CD4-positive, alpha-beta T cell treated with Interleukin-10 for 1 hour (primary cell): Measurements from ENCODE around the gene MTHFD1.
"Not testable (repeated sequence)": the region's sequence is repeated elsewhere in the genome, so short reads cannot be mapped to it uniquely, and the experiment has no call there.

Source experiments
- DNase-seq: peaks from one replicate; pipeline ENCODE4 v3.0.0-alpha.2; 2020

Gene MTHFD1

DNA sequence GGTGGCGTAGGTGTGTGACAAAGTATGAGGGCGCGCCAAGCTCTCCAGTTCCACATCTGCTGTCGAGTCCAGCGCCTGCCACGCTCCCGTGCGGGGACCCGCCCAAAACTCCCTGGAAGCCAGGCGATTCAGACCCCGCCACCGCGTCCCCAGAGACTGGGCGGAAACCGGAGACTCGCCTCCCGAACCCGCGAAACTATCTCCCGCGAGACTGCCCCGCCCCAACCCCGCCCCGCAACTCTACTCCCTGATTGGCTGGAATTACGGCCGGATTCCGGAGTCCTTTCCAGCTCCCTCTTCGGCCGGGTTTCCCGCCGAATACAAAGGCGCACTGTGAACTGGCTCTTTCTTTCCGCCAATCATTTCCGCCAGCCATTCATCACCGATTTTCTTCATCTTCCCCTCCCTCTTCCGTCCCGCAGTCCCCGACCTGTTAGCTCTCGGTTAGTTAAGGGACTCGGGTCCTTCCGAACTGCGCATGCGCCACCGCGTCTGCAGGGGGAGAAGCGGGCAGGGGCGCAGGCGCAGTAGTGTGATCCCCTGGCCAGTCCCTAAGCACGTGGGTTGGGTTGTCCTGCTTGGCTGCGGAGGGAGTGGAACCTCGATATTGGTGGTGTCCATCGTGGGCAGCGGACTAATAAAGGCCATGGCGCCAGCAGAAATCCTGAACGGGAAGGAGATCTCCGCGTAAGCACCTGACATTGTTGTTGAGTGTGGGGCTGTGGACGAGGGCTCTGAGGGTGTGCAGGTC is at the start of gene MTHFD1:
Gene MTHFD1, plus strand, starts transcription at position 572 of the 751 bp plus-strand sequence. Its CDS starts 75 bp downstream, at position 647.
- peak; percentile 96 for DNase-seq

GRCh38 chr14:64338616-64339316 is 49.4 kb upstream of the MTHFD1 start:
- peak; percentile 92 for DNase-seq

DNA sequence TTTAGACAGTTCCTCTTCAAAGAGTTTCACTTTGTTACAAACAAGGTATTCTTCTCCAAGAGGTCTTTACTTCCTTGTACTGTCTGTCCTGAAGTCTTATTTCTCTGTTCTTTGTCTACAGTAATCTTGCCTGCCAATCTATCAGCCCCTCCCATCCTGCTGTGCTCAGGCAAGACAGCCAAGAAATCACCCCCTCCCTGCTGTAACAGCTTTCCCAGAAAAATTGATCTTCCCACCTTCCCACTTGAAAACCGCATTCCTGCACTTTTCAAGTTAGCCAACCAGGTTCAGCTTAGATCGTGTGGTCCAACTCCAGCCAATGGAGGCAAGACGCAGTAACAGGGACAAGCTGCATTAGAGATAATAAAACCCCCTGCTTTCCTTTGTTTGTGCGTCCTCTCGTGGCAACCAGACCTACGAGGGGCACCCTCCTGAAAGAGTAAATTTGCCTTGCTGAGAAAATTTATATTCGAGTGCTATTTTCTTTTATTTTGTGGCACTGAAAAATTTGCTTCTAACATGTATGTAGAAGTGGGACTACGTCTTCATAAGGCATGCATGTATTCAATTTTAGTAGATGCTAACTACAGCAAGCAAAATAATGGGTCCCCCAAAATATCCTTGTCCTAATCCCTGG is 47.5 kb upstream of the MTHFD1 start:
- no peak for DNase-seq

DNA sequence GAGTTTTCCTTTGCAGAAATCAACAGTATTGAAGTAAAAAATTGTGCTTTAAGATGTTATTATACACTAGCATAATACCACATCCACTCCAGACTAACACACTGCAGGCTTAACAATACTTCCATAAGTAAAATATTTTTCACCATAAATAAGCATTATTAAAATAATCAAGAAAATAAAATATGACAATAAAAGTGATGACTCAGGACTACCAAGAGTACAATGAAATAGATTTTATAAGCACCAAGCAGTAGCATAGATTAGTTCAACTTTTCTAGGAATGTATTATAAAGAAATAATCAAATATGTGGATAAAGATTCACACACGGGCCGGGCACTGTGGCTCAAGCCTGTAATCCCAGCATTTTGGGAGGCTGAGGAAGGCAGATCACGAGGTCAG is 40.4 kb upstream of the MTHFD1 start:
- DNase-seq, result no peak

- DNase-seq, result no peak
These were observed 38.2 kb upstream of the MTHFD1 start for GRCh38 chr14:64349741-64350490.

GRCh38 chr14:64363265-64363846 is 24.8 kb upstream of the MTHFD1 start:
- no peak for DNase-seq

DNA sequence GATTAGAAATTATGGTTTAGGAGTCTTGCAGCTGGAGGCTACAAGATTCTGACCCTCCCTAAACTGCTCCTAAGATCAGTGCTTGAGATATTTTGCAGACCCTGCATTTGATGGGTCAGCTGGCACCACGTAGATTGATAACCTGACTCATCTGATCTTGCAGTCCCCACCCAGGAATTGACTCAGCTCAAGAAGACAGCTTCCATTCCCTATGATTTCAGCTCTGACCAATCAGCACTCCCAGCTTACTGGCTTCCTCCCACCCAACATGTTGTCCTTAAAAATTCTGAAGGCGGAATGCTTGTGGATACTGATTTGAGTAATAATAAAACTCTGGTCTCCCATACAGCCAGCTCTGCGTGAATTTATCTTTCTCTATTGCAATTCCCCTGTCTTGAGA is 23.2 kb upstream of the MTHFD1 start:
- DNase-seq, result no peak

- DNase-seq, result not testable (repeated sequence)
These were observed 22.7 kb upstream of the MTHFD1 start for GRCh38 chr14:64365358-64365889.

DNA sequence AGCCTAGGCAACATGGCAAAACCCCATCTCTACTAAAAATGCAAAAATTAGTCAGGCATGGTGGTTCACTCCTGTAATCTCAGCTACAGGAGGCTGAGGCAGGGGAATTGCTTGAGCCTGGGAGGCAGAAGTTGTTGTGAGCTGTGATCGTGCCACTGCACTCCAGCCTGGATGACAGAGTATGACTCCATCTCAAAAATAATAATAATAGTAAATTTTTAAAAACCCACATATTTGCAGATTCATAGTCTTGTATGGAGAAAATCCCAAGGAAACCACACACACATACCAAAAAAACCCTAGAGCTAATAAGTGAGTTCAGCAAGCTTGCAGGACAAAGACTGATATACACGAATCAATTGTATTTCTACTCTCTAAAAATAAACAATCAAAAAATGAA is 19.0 kb upstream of the MTHFD1 start:
- DNase-seq, result no peak

- DNase-seq, result peak; percentile 4
These were observed 846 bp upstream of the MTHFD1 start for GRCh38 chr14:64387232-64387781.

DNA sequence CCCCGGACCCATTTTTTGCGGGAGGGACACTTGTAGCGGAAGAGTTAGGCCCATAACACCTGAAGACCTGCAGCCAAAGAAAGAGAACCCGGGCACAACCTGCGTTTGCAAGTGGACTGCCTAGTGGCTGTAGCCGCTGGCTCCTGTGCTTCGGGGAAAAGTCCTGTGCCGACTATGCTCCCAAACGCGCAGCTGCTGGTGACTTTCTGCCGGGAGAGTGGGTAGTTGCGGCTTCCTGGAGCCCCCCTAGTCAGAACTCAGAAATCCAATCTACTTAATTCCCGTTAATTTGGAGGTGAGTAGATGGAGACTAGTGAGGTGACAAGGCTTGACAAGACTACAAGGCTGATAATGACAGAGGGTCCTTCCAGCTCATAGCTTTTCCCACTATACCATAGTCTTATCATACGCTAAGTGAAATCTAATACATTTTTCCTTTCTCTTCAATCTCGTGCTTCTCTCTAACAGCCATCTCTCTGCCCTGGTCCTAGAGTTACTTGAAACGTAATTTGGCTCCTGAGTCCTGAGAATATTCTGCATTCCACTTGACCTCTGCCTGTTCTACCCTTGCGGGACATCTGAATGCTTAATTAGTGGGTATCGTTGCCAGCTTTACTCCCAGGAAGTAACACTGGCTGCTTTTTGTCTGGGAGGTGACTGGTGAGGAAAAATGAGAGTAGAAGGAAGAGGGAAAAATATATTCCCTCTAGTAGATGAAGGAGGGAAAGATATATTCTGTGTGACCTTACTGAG is 556 bp downstream of the MTHFD1 start:
- DNase-seq, result no peak

GRCh38 chr14:64391113-64391725 is 3.1 kb downstream of the MTHFD1 start:
- DNase-seq, result no peak

GRCh38 chr14:64391986-64392385 is 3.8 kb downstream of the MTHFD1 start:
- DNase-seq, result no peak

GRCh38 chr14:64393189-64393726 is 5.1 kb downstream of the MTHFD1 start:
- not testable (repeated sequence) for DNase-seq

- no peak for DNase-seq
These were observed 6.3 kb downstream of the MTHFD1 start for GRCh38 chr14:64394423-64394822.

DNA sequence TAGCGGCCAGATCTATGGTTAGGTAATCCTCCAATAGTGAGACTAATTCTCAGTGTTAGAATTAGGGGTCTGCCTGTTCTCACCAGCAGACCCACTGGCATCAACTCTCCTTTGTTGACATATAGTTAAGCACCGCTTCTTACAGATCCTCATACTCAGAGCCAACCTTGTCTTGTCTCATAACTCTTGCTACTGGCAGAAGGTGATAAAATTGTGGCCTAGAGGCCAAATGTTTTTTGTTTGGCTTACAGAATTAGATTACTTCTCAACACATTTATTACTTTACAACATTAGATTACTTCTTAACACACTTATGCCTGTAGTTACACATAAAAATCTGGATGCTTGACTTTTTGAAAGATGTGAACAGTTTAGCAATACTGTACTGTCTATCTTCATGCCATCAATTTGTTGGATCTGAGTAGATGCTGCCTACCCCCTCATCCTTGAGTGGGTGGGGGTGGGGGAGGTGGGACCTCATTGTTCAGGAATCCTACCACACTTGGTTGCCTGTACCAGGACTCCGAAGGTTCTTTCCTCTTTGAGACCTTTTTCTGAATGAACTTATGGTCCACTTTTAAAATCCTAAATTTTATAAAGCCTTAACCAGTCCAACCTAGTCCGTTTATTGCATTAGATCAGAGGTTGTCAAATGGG is 7.0 kb downstream of the MTHFD1 start:
- DNase-seq, result no peak

DNA sequence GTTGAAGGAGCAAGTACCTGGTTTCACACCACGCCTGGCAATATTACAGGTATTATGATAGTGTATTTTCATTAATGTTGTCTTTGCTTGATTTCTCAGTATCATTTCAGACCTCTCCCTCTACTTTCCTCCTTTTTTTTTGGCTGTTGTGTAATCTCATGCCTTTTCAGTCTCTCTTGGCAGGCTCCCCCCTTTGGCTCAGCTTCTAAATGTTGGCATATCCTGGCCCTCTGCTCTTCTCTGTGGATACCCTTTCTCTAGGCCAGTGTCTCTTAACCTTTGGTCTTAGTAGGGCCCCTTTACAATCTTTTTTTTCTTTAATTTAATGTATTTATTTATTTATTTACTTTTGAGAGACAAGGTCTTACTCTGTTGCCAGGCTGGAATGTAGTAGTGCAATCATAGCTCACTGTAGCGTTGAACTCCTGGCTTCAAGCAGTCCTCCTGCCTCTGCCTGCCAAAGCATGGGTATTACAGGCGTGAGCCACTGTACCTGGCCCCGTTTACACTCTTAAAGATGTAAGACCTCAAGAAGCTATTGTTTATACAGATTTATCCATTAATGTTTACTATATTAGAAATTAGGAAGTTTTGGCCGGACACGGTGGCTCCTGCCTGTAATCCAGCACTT is 12.8 kb downstream of the MTHFD1 start:
- DNase-seq, result no peak

DNA sequence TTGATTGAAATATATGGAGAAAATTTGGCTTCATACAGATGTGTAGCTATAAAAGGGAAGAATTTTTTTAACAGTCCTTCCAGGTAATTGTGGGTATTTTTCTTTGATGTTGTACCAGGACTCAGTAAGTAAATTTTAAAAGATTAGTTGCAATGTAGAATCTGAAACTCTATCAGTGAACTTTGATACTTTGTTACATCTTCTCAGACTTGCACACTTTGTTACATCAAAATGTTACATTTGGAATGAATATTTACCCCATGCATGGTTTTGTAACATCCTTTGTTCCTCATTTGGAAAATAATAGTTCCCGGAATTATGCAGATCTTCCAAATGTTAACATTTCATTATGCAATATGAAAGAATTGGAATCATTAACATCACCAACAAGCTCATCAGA is 13.8 kb downstream of the MTHFD1 start:
- DNase-seq, result no peak

GRCh38 chr14:64405295-64405694 is 17.1 kb downstream of the MTHFD1 start:
- DNase-seq, result no peak

- no peak for DNase-seq
These were observed 19.2 kb downstream of the MTHFD1 start for GRCh38 chr14:64407329-64407728.
